Measurements from ENCODE around the gene PTPRN2.

The PTPRN2 gene

DNA sequence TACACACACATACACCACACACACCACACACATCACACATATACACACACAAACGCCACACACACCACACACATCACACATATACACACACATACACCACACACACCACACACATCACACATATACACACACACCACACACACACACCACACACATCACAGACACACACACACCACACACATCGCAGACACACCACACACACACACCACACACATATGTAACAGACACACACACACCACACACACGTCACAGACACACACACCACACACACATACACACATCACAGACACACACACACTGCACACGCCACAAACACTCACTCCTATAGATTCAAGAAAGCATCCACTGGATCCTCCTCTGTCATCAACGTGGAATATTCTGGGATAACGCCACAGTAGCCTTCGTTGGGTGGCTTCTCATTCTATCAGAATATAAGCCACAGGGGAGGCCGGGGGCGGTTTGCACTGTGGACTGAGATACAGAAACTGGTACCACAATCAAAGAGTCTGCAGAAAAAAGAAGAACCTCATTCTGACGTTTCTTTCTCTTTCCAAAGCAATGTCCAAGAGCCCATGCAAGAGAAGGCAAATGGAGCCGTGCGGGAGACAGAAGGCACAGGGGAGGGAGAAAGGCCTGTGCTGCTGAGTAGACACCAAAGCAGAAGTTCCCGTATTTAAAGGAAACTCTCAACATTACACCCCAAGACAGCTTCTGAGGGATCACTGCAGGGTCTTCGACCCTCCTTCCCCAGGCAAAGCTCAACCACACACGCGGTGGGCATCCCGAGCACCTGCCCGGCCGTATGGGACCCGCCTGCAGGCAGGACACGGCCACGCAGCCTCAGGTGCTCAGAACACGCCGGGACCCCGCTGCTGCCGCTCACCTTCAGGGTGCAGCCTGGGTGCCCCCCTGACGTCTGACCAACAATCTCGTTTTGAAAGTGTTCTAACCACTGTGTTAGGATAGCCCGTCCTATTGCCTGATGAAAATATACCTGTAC, 929.6 kb downstream of the PTPRN2 start:
- no peak for DNase-seq (ENCODE audit: low read depth, low spot score)

DNA sequence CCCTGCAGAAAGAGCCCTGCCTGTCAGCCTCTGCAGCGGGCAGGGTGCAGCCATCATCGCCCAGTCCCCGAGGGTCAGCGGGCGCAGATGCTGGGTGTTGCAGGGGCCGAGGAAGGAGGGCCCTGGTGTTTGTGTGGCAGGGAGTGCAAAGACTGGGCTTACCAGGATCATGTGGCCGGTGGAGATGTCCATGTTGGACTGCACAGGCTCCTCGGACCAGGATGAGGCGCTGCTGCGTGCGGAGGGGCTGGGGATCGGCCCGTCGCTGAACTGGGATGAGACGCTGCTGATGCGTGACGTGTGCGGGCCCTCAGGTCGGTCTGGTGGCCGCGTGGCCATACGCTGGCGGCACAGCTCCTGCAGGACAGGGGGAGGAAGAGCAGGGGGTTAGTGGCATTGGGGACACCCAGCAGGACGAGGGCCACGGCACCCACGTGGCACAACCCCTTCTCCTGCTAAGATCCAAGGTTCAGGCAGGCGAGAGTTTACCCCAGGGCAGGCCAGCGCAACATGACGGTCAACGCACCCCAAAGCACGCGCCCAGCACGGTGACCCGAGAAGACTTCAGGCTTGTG, 931.3 kb downstream of the PTPRN2 start:
- DNase-seq (ENCODE audit: low read depth, low spot score) = no peak

GRCh38 chr7:157654350-157654749, 933.3 kb downstream of the PTPRN2 start:
- no peak for DNase-seq (ENCODE audit: low read depth, low spot score)

- DNase-seq (ENCODE audit: low read depth, low spot score) = no peak
Measured at GRCh38 chr7:157653827-157654207, 933.8 kb downstream of the PTPRN2 start.

- no peak for DNase-seq (ENCODE audit: low read depth, low spot score)
Measured at GRCh38 chr7:157652954-157653826, 934.4 kb downstream of the PTPRN2 start.

GRCh38 chr7:157652161-157652953, 935.3 kb downstream of the PTPRN2 start:
- DNase-seq (ENCODE audit: low read depth, low spot score) = no peak

DNA sequence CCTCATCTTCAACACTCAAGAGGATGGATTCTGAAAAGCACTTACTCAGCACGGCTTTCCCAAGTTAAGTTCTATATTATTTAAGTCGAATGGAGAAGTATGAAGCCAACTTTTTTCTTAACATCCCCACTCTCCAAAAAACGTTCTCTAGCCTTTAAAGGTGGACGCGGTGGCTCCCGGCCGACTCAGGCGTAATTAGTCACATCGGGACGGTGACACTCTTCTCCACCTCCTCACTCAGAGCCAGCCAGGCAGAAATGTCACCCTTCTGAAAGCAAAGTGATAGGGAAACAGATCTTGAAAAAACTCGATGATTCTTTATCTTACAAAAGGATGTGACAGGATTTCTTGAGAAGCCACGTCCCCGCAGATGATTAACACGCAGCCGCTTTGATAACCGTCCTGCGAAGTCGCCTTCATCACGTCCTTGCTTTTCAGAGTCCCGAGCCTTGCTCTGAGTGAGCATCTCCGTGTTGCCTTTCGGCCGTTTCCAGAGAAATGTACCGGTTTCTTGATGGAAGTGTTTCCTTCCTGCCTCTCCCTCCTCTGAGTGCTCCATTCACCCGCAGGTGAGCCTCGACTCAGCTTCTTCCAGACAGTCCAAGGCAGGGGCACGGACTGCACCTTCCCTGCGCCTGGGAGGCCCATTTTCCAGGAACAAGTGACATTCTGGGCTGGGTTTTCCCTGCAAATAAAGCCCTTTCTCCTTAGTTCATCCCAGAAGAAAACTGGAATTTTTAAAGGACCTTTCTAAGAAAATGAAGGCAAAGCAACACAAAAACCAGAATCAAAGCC, 936.1 kb downstream of the PTPRN2 start:
- DNase-seq (ENCODE audit: low read depth, low spot score) = no peak

DNA sequence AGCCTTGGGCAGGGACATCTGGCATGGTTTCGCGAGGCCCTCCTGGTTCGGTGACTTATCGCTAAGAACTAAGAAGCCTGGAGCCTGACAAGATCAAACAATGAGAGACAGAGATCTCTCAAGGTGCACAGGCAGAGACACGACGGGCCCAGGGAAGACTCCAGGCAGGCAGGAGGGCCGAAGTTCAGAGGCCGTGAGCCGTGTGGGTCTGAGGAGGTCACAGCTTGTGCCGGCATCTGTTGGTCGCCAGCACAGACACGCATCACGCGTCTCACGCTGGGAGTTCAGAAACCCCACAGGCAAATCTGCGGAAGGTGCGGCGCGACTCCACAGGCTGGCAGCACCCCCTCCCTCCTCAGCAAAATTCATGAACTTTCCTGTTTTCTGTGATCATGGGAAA, 936.8 kb downstream of the PTPRN2 start:
- DNase-seq (ENCODE audit: low read depth, low spot score) = no peak

GRCh38 chr7:157650131-157650631, 937.4 kb downstream of the PTPRN2 start:
- DNase-seq (ENCODE audit: low read depth, low spot score) = no peak

DNA sequence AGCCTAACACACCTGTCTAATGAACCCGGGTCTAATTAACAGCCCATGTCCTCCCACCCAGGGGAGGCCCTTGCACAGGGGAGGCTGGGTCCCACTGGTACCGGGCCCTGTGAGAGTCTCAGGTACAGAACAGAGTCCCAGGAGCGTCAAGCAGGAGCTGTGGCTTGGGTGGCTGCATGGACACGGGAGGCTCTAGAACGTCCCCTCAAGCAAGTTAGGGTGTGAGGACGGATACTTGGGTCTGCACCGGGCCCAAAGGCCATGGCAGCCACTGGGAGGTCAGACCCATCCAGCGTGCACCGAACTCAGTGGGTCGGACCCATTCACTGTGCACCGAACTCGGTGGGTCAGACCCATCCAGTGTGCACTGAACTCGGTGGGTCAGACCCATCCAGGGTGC, 941.1 kb downstream of the PTPRN2 start:
- no peak for DNase-seq (ENCODE audit: low read depth, low spot score)

- no peak for DNase-seq (ENCODE audit: low read depth, low spot score)
Measured at GRCh38 chr7:157645539-157645938, 942.1 kb downstream of the PTPRN2 start.

GRCh38 chr7:157644946-157645345, 942.7 kb downstream of the PTPRN2 start:
- DNase-seq (ENCODE audit: low read depth, low spot score) = no peak

DNA sequence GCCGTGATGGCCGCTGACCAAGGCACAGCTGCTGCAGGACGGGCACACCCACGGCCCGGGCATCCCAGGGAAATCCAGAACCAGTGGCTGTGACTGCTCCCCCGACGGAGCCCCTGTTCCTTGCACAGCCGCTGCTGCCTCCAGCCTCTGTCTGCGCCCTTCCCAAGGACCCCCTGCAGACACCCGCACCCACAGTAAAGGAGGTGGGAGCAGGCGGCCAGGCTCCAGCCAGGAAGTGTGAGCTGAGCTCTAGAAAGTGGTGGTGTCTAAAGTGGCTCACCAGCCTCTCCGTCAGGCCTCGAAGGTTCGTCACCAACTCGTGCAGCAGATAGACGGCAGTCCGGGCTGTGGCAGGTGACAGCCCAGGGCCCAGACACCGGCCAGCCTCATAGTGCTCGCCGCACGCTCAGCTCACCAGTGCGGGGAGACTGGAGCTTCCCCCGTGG, 944.1 kb downstream of the PTPRN2 start:
- no peak for DNase-seq (ENCODE audit: low read depth, low spot score)

DNA sequence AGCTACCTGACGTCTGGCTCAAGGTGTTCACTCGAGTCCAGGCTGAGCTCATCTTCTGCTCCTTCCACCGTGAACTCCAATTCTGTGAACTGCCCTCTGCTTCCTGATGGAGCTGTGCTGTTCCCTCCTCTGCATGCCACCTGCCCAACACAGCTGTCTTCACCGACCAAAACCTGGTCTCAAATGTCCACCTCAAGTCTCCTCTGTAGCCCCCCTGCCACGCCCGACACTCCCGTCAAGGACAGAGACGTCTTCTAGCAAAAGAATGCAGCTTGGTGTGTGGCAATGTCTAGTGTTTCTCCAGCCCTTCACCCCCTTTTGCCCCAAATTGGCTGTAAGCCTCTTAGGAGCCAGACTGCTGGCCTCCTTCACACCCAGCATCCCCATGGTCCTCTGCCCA, 945.8 kb downstream of the PTPRN2 start:
- DNase-seq (ENCODE audit: low read depth, low spot score) = no peak

DNA sequence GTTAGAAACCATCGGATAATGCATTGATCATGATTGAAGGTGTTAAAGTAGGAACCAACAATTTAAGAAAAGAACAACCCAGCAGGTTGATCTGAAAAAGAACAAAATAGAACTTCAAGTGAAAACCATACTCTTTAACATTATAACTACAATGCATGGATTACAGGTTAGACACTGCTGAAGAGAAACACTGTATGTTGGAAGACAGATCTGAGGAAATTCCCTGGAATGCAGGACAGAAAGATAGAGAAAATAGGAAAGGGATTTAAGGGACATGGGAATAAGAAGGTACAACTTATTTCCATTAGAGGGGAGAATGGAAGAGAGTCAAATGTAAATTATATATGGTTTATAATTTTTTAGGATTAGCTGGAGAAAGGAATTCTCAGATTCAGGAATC, 947.5 kb downstream of the PTPRN2 start:
- no peak for DNase-seq (ENCODE audit: low read depth, low spot score)

GRCh38 chr7:157638563-157638962, 949.1 kb downstream of the PTPRN2 start:
- no peak for DNase-seq (ENCODE audit: low read depth, low spot score)

DNA sequence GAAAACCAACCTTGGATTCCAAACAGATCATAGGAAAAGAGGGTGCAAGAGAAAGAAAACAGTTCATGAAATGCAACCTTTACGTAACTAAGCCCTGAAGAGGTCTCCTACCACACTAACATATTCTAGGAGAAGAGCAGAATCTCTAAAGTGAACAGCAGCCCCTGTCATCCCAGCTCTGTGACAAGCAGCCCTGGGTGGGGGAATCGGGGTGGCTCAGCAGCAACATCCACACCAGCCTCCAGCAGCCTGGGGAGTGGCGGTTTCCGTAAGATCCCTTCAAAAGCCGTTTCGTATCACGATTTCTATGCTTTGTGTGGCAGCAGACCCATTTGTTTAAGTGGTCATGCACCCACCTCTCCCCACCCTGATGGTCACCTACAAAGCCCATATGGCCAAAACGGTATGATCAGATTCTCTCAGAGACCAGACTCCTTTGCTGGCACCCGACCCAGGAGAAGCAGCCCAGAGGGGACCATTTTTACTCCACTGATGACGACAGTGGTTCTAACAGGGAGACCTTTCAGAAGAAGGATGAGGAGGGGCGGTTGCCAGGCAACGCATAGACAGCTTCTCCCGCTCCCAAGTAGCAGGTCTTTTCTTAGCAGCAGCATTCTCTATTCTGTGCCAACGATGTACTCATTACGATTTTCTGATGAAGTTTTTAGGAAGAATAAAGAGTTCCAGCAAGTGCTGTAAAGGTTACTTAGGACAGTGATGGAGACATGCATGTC, 950.2 kb downstream of the PTPRN2 start:
- DNase-seq (ENCODE audit: low read depth, low spot score) = no peak

GRCh38 chr7:157635669-157636068, 952.0 kb downstream of the PTPRN2 start:
- no peak for DNase-seq (ENCODE audit: low read depth, low spot score)

DNA sequence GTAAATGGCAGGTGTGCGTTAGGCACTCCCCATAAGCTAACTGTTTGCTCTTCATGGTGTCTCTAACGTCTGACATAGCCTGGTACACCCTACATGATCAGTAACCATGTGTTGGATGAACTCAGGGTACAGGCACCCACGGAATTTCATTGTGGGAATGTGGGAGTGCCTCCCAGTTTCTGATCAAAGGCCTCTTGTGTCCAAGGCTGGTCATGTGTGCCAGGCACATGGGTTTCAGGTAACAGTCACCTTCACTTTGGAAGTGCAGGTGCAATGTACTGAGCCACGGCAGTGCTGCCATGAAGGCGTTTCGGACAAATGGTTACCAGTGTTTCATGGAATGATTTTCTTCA, 952.5 kb downstream of the PTPRN2 start:
- DNase-seq (ENCODE audit: low read depth, low spot score) = no peak

All from smooth muscle cell of the brain vasculature (primary cell).